GM21825 (cell line): ENCODE measurements around the gene PPP1R1C.

Experiments used
- ATAC-seq: cut with Tn5 transposase; IDR thresholded peaks from one replicate; pipeline ENCODE4 v1.9.1; 2021; ENCODE audit warnings: mild to moderate bottlenecking, moderate library complexity; ENCODE audit not compliant: unreplicated experiment

The PPP1R1C gene

DNA sequence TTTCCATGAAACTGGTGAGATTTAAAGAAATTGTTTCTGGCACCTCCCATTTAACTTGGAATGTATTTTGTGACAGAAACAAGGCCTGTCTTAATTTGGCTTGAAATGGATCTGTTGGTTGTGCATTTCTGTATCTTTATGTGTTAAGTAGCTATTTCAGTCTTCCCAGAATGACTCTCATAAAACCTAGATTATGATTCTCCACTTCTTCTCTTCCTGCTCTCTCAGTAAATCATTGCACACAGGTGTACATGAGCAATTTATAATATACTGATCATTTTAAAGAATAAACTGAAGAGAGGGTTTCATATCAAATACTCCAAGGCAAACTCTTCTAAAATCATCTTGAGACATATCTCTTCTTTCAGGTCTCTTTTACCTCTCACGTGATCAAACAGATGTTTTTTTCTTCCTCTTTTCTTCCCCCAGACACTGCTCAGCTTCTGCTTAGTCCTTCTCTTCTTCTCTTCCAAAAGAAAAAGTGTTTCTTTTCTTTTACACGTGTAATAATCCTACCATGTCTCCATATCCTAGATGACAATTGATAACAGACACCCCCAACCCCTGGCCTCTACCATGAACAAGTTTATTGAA is 112.0 kb downstream of the PPP1R1C start:
- no peak for ATAC-seq

DNA sequence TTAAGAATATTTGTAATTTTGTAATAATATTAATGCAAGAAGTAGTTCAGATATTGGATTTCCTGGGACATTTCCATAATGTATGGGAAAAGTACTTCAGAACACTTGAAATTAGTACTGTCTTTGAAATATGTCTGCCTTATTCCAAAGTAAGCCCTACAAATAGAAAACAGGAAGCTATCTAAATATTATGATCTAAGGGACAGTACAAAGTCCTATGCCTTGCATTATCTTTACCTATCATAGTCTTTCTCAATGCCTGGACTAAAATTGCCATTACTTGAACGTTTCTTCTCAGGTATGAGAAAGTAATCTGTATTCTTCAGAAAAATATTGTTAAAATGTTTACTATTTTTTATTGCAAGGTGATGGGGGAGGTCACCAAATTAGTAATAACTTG is 113.0 kb downstream of the PPP1R1C start:
- ATAC-seq = no peak

DNA sequence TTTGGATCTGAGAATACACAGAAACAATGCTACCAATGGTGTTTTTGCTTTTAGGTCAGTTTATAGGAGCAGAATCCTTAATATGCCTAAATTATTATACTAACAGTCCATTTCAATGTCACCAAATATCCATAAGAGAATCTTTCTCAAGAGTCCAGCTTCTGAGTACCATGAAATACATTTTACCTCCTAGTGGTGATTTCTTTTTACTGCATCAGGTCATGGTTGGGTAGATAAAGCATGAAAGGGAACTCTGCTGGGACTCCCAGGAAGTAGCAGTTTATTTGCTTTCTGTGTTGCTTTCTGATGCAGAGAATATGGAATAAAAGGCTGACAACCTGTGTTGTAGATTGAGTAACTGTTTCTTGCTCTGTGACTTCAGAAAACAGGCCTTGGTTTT is 115.6 kb downstream of the PPP1R1C start:
- peak; percentile 52 for ATAC-seq

DNA sequence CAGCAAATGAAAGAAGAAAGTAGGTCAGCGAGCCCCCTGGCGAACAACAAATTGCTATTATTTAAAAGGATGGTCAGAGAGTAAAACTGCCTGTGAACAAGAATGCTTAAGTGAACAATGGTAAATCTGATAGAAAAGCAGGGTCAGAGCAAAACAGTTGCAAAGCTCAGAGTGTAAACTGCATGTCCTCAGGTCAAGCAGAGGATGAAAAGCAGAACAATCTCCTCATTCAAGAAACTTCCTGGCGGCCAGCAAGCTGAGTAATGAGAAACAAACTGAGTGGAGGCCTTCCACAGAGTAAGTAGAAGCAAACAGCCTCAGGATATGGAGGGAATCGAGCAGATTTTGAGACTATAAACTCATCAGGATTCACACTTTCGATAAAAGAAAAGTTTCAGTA is 117.9 kb downstream of the PPP1R1C start:
- no peak for ATAC-seq

DNA sequence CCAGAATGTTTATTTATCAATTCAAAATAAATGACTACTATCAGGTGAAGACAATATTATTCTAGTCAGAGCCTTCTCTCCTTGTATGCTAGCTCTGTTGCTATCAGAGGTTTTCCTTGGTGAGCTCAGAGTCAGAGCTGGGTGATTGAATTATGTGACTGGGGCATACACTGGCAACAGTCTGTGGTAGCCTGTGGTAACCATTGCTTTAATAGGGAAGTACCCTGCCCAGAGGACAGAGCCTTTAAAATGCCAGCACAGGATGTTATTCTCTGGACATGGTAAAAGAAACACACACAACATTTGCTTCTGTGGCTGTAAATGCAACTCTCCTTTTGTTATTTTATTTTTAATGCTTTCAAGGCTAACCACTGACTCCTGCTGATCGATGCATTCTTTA is 124.7 kb downstream of the PPP1R1C start:
- no peak for ATAC-seq

DNA sequence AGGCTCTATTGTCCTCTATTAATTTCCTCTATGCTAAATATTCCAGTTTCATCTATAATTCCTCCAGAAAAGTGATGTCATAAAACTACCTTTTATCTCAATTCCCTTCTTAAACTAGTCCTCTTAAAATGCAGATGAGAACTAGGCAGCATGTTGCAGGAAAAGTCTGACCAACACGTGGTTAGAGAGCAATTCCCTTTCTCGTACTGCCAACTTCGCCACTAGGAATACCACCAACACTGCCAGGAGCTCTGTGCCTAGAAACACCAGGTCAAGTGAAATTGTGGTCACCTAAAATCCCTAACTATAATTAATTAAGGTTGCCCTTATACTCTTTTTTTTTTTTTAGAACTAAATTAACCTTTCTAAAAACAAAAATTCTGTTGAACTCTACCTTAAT is 127.7 kb downstream of the PPP1R1C start:
- no peak for ATAC-seq

DNA sequence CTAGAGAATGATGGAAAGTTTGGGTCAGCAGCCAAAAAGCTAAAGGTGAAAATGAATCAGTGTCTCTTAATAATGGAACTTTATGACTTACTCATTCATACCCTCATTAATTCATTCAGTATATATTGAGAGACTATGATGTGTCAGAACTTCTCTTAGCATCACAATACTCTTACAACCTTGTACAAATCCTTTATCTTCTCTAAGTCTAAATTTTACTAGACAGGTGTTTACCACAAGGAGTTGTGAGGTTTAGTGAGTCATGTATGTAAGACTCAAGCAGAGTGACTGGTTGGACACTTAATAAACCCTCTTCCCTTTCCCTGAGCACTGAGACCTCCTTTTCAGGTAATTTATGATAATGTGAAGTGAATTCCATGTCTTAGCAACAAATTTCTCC is 129.6 kb downstream of the PPP1R1C start:
- no peak for ATAC-seq

DNA sequence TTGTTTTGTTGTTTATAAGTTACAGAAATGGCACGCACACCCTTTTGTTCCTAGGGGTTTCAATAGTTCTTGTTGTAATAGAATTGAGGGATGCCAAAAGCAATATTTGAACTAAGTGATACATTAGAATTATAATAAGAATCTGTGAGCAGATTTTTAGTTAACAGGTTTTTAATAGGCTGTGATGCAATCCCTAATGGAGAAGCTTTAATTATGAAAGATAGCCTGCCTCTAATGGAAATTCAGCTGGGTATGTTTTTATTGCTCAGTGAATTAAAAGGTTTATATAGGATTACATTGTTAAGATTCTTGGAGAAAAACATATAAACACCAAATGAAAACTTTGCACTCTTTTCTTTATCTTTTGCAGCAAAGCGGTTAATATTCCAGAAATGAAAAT is 131.1 kb downstream of the PPP1R1C start:
- no peak for ATAC-seq

DNA sequence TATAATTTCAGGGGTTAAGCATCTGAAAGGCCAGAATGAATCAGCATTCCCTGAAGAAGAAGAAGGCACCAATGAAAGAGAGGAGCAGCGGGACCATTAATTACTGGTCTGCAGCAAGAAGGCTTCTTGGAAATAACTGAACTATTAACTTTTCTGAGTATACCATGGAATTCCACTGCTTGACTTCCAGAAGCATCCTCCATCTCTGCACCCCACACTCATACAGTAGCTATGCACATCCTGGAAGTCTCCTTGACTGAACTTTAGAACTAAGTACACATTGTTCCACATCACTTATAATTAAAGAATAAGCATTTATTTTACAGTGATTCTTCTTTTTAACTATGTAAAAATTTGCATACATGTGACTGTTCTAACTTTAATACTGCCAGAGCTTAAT is 131.5 kb downstream of the PPP1R1C start:
- no peak for ATAC-seq

DNA sequence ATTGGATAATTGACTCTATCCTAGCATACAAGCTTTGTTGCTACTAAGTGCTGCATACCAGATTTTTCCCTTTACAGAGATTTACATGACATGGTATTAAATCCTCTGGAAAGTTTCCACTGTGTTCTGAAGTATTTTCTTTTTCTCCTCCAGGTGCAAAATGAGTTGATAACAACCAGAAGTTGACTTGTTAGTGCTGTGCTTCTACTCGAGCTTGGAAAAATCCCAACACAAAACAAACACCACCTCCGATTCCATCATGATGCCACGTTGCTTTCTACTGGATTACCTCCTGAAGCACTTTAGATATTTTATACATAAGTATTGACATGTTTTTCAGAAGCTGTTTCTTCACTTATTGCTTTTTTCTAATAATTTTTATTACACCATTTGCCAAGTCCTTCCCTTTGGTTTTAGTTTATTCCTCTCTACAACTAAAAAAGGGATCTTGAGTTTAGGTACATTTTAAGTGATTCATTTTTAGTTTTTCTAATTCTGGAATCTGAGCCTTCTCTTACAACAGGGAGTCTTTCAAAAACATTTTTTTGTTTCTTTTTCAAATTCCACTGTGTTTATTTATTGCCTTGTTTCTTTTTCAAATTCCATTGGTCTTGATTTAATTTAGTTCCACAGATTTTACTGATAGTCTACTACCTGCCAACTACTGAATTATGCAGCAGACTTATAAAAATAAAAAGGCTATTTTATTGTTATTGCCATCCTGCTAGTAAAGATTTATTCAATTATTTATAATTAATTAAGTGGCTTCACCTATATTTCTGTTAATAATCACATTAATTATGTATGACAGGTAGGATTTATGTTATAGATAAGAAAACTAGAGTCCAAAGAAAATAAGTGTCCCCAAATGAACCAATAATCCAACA is 143.4 kb downstream of the PPP1R1C start:
- ATAC-seq = no peak

DNA sequence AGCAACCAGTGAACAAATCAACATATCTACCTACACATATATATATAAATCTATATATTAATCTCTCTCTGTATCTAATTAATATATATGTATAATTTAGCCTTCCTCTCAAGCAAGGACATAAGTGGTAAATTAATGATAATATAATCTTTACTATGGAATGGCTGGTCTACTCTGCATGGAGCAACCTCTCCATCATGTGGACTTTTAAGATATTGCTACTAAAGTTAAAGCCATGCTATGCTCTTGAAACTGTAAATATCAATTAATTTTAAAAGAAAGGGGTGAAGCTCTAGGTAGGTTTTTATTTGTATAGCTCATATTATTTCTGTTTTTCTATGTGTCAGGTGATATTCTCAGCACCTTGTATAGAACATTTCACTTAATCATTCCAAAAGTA is 147.0 kb downstream of the PPP1R1C start:
- no peak for ATAC-seq

DNA sequence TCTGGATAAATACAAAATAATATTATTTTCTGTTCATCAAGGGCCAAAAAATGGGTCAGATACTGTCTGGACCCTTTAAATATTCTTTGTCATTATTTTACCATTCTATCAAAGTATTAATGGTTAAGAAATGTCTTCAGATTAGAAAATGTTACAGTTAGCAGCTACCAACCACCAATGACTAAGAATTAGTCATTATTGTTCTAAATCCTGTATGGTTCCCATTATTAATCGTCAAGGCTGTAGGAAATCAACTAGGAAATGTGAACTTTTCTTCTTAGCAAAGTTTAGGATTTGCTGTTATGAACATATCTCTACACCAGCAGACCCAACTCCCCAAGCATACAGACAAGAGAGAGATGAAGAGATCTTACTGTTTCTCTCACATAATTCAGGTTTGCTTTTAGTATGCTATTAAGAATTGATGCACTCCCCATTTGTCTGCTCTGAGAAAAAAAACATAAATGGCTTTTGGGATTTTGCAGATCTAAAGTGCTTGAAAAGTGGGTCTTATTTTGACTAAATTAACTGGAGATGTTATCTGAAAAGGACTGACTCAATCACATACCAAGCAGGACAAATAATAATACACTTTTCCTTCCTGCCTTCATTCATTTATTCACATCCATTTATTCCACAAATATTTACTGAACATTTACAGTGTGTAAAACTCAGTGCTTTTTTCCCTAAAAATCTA is 147.7 kb downstream of the PPP1R1C start:
- ATAC-seq = no peak

DNA sequence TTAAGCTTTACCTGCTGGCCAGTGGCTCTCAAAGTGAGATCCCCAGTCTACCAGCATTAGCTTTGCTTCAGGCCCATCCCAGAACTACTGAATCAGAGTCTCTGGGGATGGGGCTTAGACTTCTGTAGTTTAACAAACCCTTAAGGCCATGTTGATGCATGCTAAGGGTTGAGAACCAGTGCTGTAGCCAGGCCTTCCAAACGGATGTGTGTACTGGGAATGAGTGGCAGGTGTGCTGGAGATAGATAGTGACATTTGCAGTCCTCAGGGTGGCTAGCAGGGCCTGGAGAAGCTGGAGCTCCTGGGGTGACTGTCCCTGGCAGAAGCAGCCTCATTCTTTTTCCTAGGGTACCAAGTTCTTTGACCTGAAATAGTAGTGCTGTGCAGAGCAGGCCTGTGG is 148.5 kb downstream of the PPP1R1C start:
- no peak for ATAC-seq

DNA sequence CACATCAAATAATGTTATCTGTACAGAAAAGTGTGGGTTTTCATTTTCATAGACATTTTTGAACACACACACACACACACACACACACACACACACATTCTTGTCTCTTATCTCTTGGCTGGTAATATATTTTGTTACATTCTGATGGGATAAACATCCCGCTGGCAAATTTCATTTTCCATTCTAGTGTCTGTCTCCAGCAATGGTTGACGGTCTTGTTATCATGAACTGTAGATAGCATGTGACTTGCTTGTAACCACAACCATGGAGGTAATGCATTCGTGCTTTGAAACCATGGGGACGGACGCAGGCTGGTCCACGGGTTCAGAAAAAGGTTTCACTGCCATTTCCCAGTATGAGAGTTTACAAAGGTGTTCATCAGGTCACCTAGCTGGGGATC is 156.4 kb downstream of the PPP1R1C start:
- ATAC-seq = no peak

DNA sequence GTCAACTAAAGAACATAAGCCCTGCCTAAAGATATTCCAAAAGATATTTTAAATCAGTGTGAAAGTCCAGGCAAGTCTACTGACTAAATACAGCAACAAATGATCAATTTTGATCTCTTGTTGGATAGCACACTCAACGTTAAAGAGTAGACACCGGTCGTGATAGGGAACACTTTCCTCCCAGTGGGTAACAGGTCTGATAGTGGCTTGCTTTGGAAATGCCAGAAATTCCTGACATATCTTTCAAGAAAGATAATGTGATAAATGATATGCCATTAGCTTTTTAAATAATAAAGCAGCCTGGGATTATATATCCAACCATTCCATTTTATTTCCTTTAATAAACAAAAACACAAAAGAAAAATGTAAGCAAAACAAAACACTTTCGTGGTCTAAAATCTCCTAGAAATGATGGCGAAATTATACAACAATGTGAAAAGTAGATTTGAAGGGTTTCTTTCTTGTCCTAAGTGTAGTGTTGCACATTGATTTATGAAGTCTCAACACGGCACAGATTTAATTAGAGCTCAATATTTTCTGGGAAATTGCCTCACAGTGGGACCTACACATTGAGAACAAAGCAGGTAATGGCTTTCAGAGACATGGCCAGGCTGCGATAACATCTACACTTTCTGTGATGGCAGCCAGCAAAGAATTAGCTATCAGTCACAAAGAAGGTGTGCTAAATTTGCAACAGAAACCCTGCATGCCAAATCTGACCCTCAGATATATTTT is 158.6 kb downstream of the PPP1R1C start:
- ATAC-seq = no peak

DNA sequence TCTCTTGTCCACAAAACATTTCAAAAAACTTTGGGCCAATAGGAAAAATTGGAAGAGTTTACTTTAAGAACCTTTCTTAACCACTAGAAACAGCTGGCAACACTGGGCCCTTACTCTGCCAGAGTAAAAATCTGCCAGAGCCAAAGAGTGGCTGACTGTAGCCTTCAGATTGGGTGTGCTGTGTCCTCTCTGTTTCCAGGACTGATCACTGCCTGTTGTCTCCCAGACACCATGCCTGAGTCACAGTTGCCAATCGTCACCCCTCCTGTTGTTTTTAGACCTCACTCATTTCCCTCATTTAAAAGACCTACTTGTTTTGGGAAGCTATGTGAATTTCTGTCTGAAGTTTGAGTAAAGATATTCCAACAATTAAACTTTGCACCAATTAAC is 159.1 kb downstream of the PPP1R1C start:
- no peak for ATAC-seq

DNA sequence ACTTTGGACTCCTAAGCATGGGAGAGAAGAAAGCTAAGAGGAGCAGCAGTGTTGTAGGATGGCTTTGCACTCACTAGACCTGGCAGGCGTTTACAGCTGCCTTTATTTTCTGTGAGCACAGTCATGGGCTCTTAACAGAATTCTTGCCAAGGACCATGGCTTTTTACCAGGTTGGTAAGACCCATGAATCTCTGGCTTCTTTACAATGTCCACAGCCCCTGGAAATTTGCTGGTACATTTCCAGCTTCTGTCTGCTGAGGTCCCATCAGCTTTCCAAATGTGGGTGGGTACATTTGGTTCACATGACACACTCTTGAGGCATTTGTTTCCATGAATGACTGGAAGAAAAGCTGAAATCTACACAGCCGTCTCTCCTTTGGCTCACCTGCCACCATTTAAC is 162.7 kb downstream of the PPP1R1C start:
- no peak for ATAC-seq

DNA sequence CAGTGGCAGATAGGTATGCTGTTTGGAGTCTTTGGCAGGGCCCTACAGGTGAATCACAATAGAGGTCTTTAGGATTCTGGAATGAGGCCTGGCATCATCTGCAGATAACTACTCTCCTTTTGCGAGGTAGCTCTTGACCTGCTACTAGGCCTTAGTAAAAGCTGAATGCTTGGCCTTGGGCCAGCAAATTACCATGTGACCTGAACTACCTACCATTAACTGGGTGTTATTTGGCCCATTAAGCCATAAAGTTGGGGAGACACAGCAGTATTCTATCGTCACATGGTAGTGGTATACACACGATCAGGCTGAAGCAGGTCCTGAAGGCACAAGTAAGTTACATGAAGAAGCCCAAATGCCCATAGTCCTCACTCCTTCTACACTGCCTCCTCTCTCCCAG is 178.2 kb downstream of the PPP1R1C start:
- ATAC-seq = no peak

DNA sequence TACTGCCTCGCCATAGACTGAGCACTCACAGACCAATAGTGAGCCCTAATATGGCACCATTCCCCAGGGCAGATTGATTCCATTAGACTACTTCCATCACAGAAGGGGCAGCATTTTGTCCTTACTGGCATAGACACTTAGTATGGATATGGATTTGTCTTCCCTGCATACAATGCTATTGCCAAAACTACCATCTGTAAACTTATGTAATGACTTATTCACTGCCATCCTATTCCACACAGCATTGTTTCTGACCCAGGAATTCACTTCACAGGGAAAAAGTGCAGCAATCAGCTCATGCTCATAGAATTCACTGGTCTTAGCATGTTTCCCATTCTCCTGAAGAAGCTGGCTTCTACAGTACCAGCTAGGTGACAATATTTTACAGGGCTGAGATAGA is 179.0 kb downstream of the PPP1R1C start:
- no peak for ATAC-seq

DNA sequence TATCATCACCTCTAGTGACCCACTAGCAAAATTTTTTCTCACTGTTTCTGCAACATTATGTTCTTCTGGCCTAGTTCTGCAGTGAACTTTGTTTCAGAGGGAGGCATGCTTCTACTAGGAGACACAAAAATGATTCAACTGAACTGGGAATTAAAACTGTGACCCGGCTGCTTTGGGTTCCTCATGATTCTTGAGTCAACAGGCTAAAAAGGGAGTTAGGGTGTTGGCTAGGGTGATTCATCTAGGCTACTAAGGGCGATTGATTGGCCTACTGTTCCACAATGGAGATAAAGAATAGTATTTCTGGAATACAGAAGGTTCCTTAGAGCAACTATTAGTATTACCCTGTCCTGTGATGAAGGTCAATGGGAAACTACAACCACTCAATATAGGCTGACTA is 179.5 kb downstream of the PPP1R1C start:
- no peak for ATAC-seq

DNA sequence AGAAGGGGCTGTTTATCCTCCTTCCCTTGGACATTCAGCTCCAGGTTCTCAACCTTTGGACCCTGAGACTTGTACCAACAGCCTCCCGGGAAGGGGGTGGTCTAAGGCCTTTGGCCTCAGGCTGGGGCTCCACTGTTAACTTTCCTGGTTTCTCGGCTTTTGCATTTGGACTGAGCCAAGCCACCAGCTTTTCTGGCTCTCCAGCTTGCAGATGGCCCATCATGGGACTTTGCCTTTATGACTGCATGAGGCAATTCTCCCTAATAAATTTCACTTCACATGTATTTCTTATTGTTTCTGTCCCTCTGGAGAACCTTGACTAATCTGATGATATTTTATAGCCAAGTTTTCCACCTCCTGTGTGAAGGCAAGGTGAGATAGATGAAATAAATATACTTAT is 180.8 kb downstream of the PPP1R1C start:
- no peak for ATAC-seq
